Transverse colon (tissue), 3 donors: Measurements from ENCODE around the gene LMCD1.

Source experiments
- CTCF ChIP-seq, 5 experiments: fragments of 200-600 bp in 3 of 5; fragments of 450-650 bp in 2 of 5; sonication (generic) in 3 of 5; IDR thresholded peaks; 1 replicate in 2 of 5; 2 replicates in 3 of 5; pipeline ENCODE4 v1.5.1; 2016 to 2017; ENCODE audit warnings: antibody characterized with exemption in 5 of 5, inconsistent platforms in 3 of 5, mild to moderate bottlenecking in 2 of 5, moderate library complexity in 1 of 5
- EP300 ChIP-seq: sonication (generic); formaldehyde crosslinking; IDR thresholded peaks from one replicate; pipeline ENCODE4 v1.6.1; 2017; ENCODE audit warnings: antibody characterized with exemption, low read depth

- TF ChIP-seq CTCF (IDR thresholded peaks at IDR 0.05) = no peak
- no peak for TF ChIP-seq EP300
Measured at GRCh38 chr3:8472549-8472948, 29.1 kb upstream of the LMCD1 start.
